GM18909 (cell line): ENCODE measurements around the gene KCTD10.

Source experiments
- ATAC-seq: cut with Tn5 transposase; IDR thresholded peaks from one replicate; pipeline ENCODE4 v1.9.1; 2021; ENCODE audit warnings: mild to moderate bottlenecking; ENCODE audit not compliant: unreplicated experiment, poor library complexity

The KCTD10 gene, protein sequence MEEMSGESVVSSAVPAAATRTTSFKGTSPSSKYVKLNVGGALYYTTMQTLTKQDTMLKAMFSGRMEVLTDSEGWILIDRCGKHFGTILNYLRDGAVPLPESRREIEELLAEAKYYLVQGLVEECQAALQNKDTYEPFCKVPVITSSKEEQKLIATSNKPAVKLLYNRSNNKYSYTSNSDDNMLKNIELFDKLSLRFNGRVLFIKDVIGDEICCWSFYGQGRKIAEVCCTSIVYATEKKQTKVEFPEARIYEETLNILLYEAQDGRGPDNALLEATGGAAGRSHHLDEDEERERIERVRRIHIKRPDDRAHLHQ

DNA sequence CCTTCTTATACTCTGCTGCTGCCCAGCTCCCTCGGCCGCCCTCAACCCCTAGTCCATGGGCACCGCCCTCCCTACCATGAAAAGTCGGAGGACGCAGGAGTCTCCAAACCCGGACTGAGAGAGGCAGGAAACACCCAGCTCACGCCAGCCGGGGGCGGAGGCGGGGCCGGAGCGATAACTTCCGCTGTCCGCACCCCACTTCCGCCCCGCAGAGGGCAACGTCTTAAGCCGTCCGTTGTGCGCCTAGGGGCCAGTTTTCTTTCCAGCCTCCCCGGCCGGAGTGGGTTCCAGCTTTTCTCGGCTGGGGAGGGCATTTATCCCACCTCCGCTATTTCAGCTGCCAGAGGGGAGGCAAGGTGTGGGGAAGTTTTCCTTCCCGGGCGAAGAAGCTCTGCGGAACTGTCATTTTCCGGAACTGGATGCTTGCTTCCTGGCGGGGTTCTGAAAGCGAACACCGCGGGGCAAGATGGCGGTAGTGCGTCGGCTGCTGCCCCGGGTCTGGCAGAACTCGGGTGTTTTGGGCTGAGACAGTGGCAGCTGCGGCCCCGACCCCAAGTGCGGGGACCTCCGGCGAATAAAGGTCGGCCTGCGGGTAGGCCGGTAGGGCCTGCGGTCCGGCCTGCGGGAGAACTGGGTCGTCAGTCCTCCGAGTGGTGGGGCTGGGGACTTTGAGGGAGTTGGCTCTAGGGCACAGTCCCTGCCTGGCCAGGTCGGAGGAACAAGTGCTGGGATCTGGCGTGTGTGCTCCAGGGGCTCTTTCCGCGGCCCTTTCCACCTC is at the start of gene KCTD10, which contains the start of gene UBE3B:
Gene KCTD10, minus strand, starts transcription at position 116 of the 778 bp plus-strand sequence. Its CDS starts 38 bp downstream, at position 78.
Gene UBE3B, plus strand, starts transcription at position 450 of the 778 bp plus-strand sequence. CDS start 5,918 bp downstream, outside the sequence.
- ATAC-seq, result peak; percentile 94

DNA sequence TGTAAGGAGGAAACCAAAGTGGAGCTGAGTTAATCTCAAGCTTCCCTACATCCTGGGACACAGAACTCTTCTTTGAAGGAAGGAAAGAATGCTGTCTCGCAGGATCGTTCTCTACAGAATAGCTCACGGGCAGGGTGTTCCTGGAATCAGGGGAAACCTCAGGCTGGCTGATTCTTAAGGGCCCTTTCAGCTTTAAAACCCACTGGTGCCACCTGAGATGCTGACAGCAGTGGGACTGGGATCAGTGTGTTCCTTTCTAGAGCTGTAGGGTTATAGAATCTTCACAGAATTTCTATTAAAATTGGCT is 48.1 kb upstream of the KCTD10 start:
- no peak for ATAC-seq

DNA sequence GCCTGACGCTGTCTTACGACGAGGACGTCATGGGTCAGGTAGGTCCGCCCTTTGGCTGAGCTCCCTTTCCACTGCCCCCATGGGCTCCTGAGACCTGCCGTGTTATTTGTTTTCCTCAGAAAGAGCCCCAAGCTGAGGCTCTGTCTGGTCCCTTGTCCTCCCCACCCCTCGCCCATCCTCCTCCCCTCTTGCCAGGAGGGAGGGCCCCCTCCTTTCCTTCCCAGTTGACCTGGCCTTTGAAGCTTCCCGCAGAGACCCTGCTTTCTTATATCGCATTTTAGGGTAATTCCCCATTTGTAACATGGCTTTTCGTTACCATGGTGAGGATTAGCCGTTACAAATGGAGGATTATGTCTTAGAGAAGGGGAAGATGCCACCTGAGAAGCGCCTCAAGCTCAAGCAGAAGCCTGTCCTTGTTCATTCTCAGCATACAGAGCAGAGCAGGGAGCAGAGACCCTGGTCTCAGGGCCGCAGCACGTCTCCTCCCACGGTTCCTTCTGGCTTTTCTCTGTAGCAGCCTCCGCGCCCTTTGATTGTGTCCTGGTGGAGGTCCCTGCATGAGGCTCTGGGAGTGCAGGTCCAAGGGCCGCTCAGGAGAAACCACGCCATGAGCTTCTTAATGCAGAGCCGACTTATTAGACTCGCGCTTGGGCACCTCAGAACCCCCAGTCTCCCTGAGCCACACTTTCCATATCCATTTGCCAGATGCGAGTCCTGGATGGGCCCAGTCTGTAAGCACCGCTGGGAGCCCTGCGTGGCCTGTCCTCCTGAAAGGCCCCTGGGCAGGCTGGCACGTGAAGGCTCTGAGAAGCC is 47.6 kb upstream of the KCTD10 start:
- no peak for ATAC-seq

DNA sequence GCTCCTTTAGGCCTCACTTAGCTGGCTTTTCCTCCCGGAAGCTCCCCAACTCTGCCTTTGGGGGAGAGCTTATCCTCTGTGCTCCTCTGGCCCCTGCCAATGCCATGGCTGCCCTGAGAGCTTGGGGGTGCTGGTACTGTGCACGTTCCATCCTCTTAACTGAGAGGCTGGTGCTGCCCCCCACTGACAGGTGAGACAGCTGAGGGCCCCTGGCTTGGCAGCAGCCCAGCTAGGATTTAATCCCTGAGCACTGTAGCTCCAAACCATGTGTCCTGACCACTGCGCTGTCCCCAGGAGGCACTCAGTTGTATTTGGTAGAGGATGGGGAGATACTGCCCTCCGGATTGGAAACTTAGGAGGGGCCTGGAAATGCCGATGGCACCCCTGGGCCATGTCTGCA is 46.4 kb upstream of the KCTD10 start:
- ATAC-seq, result no peak

DNA sequence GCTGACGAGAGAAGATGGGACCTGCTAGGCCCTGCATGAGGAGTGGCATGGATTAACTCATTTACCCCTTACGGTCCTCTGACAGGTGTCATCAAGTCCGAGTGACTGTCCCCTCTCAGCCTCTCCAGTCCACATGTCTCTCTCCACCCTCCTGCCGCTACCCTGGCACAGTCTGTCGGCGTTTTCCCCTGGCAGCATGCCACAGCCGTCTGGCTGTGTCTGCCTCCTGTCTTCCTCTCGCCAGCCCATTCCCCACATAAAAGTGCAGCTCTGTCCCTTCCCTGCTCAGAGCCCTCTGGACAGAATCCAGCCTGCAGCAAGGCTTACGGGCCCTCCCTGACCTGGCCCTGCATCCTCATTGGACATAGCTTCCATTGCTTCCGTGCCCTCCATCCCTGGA is 46.0 kb upstream of the KCTD10 start:
- ATAC-seq, result no peak

DNA sequence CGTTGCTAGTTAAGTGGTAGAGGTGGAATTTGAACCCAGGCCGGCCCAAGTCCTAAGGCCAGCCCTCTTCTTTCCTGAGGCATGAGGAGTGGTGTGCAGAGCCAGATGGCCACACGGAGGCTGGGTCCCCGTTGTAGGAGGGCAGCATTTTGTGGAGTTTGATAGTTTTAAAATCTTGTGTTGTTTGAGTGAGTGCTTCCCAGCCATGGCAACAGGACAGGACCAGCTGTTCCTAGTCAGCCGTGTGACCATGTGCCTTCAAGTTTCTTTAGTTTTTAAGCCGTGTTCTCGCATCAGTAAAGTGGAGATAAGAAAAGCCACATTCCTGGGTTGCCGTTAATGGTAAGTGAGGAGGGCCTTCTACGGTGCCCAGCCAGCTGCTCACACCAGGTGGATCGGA is 44.7 kb upstream of the KCTD10 start:
- ATAC-seq, result no peak

DNA sequence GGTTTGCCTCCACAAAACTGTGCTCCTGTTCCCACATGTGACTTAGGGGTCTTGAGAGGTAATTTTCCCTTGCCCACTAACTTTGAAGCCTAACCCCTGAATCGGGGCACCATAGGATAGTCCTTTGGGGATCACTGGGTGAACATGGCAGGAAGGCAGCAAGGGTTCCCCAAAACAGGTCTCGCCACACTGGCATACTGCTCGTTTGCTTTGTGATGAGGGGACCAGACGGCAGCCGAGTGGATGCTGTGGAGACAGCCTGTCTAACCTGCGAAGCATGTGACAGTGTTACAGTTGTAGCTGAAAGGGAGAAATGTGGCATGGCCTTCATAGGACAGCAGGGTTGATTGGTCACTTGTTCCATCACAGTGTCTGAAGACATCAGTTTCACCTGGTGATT is 42.7 kb upstream of the KCTD10 start:
- ATAC-seq, result no peak

DNA sequence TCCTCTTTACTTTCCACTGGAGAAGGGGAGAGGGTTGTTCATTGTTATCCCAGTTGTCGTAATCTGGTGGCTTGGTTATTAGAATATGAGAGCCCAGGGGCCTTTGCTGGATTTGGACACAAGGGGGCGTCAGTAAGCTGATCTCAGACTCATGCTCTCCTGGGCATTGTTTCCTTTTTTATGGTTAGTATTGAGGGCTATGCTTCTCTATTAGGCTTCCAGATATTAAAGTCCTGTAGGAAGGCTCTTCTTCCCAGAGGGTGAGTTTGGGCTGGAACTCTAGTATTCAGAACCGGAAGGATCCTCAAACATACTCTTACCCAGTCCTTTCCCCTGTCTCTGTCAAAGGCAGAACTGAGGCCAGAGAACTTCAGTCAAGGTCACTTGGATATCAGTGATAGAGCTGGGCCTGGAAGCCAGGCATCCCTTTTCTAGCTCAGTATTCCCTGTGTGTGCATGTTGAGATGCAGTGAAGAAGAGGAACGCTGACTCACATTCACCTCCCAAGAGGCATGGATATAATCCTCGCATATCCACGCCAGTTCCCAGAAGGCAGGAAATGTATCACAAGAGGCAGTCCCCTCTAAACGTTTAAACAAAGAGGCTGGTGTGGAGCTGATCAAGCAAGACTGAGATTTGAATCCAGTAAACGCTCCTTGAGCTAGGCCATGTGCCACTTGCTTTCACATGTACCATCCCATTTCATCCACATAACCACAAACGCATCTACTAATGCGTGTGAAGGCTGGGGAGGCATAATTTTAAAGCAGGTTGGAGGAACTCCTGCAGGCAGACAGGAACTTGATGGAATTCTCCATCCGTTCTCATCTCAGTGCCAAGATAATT is 41.9 kb upstream of the KCTD10 start:
- ATAC-seq, result no peak

DNA sequence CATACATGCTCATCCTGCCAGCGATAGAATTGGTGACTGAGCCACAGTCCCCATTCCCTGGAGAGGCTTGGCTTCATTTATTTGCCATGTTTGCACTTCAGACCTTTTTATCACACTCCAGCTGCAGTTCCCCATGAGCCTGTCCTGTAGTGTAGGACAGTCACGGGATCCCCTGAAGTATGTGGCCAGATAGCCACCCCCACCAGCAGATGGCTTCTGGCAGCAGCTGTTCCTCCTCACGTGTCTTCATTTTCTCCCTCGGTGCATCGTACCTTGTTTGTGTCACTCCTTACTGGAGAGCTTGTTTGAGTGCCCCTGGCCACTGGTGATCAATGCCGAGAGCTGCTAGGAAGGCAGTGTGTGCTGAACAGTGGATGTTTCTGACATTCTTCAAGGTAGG is 40.5 kb upstream of the KCTD10 start:
- ATAC-seq, result no peak

DNA sequence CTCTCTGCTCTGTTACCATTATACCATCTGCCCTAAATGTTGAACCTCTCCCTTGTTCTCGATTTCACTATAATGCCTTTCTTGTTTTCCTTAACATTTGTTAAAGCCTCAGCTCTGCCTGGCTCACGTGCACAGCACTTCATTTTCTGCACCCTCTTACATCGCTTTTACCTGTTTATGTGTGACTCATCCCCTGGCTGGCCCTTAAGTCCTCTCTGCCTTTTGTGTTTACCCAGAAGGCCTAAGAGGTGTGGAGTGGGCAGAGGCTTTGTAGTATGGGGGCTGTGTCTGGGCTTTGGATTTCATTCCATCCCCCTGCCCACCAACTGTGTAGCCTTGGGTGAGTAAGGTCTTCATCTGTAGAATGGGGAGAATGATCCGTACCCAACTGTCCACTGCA is 36.9 kb upstream of the KCTD10 start:
- no peak for ATAC-seq

DNA sequence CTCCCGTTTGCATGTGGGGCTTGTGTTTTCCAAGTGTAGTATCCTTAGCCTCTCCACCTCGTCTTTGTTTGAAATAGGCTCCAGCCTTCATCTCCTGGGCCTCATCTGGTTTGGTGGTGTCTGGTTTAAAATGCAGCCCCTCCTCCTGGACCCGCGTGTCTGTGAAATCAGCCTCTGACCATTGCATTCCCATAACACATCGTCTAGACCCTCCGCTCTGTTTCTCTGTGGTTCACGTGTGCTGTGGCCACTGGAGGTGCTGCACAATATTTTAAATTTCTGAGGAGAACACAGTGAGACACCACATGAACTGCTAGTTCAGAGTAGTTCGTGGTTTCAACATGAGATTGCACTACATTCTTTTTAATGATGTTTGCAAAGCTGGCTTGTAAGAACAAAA is 36.0 kb upstream of the KCTD10 start:
- ATAC-seq, result no peak

DNA sequence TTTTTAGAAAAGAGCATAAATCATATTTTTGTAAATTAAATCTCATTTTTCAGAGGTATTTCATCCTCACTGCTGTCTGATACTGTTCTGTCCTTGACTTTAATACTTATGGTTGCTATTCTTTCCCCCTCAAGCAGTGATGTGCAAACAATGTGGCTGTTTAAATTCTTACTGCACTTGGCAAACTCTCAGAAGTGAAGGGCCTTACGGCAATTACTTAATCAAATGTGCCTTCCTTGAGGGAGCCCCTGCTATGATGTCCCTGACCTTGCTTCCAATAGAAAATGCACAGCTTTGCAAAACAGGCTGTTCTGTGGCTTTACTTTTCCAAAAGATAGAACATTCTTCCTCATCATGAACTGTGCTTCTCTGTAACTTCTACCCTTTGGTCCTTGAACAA is 35.5 kb upstream of the KCTD10 start:
- no peak for ATAC-seq

DNA sequence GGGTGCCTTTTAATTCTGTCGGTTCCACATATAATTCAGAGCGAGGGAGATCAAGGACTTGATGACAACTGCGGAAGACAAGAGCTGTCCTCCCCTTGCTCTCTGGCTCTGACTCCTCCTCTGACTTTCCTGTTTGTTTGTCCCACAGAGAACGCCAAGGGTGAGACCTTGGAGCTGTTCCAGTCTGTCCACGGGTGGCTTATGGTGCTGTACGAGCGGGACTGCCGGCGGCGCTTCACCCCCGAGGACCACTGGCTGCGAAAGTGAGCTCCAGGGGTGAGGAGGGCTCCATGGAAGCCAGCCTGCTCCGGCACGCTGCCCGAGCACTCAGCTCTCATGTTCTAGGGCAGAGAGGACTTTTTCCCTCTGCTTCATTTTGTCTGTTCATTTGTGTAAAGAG is 33.1 kb upstream of the KCTD10 start:
- no peak for ATAC-seq

DNA sequence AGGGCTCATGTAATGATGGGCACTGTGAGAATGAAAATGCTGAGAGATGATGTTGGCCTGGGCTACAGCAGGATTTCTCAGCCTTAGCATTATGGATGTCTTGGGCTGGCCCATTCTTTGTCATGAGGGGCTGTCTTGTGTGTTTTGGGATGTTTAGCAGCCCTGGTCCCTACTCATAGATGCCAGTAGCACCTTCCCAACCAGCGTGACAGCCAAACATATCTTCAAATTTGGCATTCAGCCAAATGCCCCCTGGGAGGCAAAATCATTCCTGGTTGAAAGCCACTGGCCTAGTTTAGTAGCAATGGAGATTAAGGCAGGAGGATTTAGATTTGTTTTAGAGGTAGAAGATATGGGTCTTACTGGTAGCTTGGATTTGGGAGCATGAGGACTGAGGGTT is 27.0 kb upstream of the KCTD10 start:
- no peak for ATAC-seq

DNA sequence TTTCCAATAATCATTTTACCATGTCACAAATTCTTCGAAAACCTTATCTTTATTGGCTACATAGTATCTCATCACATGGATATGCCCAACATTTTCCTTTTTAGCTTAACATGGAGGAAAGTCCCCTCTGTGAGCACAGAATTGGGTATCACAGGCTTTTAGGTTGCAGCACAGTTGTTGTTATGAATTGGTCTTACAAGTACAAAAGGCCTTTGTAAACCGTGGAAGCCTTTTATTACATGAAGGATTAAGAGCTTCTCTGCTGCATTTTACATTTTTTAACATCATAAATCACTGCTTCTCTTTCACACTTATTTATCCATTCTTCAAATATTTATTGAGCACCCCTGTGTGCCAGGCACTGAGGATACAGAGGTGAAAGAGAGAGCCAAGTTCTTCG is 26.5 kb upstream of the KCTD10 start:
- no peak for ATAC-seq

DNA sequence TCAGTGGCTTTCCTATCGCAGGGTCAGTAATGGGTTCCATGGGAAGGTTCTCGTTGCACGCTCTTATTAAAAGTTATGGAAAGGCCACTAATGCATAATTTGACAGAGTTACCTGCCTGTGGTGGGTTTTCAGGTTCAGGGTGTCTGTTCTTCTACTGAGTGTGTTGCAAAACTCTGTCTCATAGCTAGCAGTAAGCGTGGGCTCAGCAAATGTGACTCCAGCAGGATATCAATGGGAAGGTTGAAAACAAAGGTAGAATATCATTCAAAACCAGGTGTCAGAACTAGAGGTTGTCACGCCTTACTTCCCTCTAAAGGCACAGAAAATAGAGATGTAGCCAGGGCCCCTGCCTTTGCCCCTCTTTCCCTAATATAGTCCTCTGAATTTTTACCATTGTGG is 25.2 kb upstream of the KCTD10 start:
- no peak for ATAC-seq

DNA sequence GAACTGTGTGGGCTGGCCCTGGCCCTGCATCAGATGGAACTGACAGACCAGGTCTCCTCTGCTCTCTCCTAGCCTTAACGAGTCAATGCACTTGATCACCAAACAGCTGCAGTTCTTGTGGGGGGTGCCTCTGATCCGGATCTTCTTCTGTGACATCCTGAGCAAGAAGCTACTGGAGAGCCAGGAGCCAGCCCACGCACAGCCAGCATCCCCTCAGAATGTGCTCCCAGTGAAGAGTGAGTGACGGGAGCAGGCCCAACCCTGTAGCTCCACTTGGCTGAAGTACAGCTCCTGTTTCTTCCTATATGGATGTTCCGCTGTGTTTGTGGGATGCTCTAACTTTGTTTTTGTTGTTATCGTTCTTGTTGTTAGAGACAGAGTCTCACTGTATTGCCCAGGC is 24.2 kb upstream of the KCTD10 start:
- ATAC-seq, result no peak

DNA sequence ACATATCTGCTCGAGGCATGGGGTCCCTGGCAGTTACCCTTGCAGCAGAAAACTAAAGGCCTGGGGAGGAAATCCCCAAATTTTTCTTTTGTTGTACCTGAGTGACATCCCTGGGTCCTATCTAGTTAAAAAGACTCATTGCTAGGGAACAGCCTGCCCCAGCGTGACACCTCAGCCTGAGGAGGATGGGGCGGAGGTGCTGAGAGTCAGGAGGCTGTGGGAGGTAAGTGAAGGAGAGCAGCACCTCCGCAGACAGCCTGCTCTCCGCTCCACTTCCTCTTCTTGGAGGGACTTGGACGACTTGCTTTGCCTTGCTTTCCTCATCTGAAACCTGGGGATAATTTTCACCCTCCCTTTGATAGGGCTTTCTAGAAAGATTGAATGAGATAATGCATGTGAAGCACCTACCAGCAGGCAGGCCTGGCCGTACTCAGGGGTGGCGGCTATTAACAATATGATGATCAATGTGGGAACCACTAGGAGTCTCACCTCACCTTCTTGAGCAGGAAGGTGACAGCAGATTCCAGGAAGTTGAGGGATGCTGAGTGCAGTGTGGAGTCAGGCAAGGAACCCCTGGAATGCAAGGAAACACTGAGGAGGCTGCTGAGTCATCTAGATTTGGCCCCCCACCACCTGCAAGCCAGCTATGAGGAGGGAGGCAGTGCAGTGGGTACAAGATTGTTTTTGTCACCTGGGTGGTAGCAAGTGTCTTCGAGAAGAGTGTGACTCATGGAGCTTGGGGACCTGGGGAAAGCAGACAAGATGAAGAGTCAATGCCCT is 23.5 kb upstream of the KCTD10 start:
- ATAC-seq, result no peak

DNA sequence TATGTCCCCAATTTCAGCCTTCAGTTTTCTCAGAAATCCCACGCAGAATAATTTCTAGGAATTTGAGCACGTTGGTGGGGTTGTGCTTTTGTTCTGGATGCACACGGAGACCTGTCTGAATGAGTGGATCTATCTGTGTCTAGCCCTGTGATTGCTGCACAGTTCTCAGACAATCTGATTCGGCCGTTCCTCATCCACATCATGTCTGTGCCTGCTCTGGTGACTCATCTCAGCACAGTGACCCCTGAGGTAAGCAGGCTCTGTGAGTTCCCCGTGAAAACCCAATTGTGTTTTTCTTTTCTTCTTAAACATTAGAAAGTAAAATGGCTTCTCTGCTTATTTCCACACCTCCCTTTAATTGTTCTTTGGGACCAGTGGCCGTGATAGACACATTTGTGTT is 20.6 kb upstream of the KCTD10 start:
- ATAC-seq, result no peak

DNA sequence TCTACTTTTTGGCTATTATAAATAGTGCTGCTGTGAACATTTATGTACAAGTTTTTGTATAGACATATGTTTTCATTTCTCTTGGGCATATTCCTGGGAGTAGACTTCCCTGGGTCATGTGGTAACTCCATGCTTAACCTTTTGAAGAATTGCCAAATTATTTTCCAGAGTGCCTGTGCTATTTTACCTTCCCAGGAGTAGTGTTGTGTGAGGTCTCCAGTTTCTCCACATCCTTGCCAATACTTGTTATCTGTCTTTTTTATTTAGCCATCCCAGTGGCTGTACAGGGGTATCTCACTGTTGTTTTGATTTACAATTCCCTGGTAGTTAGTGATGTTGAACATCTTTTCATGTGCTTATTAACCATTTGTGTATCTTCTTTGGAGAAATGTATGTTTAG is 19.2 kb upstream of the KCTD10 start:
- no peak for ATAC-seq
